ENCODE data around the gene TRAFD1.

Gene TRAFD1

GRCh38 chr12:112179341-112179740, 54.0 kb downstream of the TRAFD1 start:
- no peak overlapping the region for H3K4me3 ChIP-seq (ENCODE audit: low read length)
- no peak for TF ChIP-seq CTCF (conservative IDR thresholded peaks at IDR 0.05; ENCODE audit: low read length)
- DNase-seq (ENCODE audit: low read depth), result no peak

- DNase-seq (ENCODE audit: low read depth), result no peak
- no peak overlapping the region for H3K4me3 ChIP-seq (ENCODE audit: low read length)
Observed at GRCh38 chr12:112179916-112180315, 54.6 kb downstream of the TRAFD1 start.

GRCh38 chr12:112180422-112180821, 55.1 kb downstream of the TRAFD1 start:
- DNase-seq (ENCODE audit: low read depth), result no peak
- no peak for TF ChIP-seq CTCF (conservative IDR thresholded peaks at IDR 0.05; ENCODE audit: low read length)
- no peak overlapping the region for H3K4me3 ChIP-seq (ENCODE audit: low read length)

More at GRCh38 chr12:112179916-112180315, 54.6 kb downstream of the TRAFD1 start:
- TF ChIP-seq CTCF (conservative IDR thresholded peaks at IDR 0.05; ENCODE audit: low read length), result no peak

- peak; percentile 9 for DNase-seq (ENCODE audit: low read depth)
- no peak for TF ChIP-seq CTCF (conservative IDR thresholded peaks at IDR 0.05; ENCODE audit: low read length)
Observed at GRCh38 chr12:112182499-112182898, 57.1 kb downstream of the TRAFD1 start.

GRCh38 chr12:112183141-112184021, 58.0 kb downstream of the TRAFD1 start:
- no peak for TF ChIP-seq CTCF (conservative IDR thresholded peaks at IDR 0.05; ENCODE audit: low read length)
- peak; percentile 17 for DNase-seq (ENCODE audit: low read depth)
- no peak overlapping the region for H3K4me3 ChIP-seq (ENCODE audit: low read length)

More at GRCh38 chr12:112182499-112182898, 57.1 kb downstream of the TRAFD1 start:
- no peak overlapping the region for H3K4me3 ChIP-seq (ENCODE audit: low read length)

DNA sequence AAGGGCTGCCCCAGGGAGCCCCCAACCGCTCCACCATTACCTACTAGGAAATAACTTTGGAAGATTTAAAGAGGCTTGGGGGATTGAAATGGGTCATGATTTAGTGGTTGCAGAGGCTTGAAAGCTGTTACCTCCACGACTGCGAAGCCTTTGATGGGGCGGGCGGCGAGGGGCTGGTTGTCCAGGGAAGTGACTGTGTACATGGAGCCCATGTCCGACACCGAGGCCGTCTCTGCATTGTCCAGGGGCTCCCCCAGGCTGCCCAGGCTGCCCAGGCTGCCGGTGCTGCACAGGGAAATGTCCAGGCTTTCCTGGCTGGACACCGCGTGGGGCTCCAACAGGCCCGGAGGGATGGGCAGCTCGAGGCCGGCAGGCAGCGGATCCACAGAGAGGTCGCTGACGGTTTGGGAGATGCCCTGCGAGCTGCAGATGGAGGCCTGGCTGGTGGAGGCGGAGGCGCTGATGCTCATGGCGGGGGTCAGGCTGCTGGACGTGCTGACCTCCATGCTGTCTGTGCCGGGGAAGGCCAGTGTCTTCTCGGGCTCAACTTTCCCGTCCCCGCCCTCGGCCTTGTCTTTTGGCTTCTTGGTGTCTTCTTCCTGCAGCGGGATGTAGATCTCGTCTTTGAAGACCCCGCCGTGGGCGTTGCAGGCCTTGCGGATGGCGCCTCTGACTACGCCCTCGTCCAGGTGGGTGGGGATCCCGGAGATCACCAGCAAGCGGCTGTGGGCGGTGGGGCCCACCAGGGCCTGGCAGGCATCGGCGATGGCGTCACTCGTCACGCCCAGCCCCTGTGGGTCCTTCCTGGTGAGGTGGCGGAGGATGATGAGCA, 58.9 kb downstream of the TRAFD1 start:
- no peak for DNase-seq (ENCODE audit: low read depth)
- no peak for TF ChIP-seq CTCF (conservative IDR thresholded peaks at IDR 0.05; ENCODE audit: low read length)
- no peak overlapping the region for H3K4me3 ChIP-seq (ENCODE audit: low read length)

Measured in AG10803 (cell line).